K562 (cell line): ENCODE results near the gene WASL. TPM values are rescaled to one million over a fixed set of nuclear protein-coding genes. Genes with fewer than 3 reads are reported as not detected.

Experiments
- ARHGAP35 ChIP-seq: fragments of 450-650 bp; IDR thresholded peaks from 2 replicates; pipeline ENCODE4 v1.6.1; 2018; ENCODE audit not compliant: partially characterized antibody
- ARNT ChIP-seq, 2 experiments: fragments of 450-650 bp; IDR thresholded peaks; 2 replicates each; pipeline ENCODE4 v1.6.1; 2016; ENCODE audit warnings: mild to moderate bottlenecking in 1 of 2
- ASH1L ChIP-seq: fragments of 450-650 bp; IDR thresholded peaks from 2 replicates; pipeline ENCODE4 v1.6.1; 2018; ENCODE audit warnings: borderline replicate concordance, mild to moderate bottlenecking, low read depth; ENCODE audit not compliant: partially characterized antibody
- CREBBP ChIP-seq: IDR thresholded peaks from one replicate; pipeline ENCODE4 v1.6.1; 2012; ENCODE audit warnings: low read depth, mild to moderate bottlenecking, control low read depth, inconsistent platforms, low read length
- DEAF1 ChIP-seq: fragments of 450-650 bp; formaldehyde crosslinking; IDR thresholded peaks from 2 replicates; pipeline ENCODE4 v1.4.0; 2020; ENCODE audit warnings: mild to moderate bottlenecking, moderate library complexity
- DMBX1 ChIP-seq: fragments of 250-450 bp; sonication (Bioruptor Pico); IDR thresholded peaks from 2 replicates; pipeline ENCODE4 v1.8.0; 2022; ENCODE audit warnings: inconsistent platforms, mild to moderate bottlenecking, moderate library complexity, borderline replicate concordance
- ETS1 ChIP-seq: conservative IDR thresholded peaks from 2 replicates; pipeline ENCODE4 v1.6.1; 2011; ENCODE audit warnings: low read depth, mild to moderate bottlenecking, low read length; ENCODE audit not compliant: control insufficient read depth
- ETV5 ChIP-seq: sonication (generic); formaldehyde crosslinking; IDR thresholded peaks from 2 replicates; pipeline ENCODE4 v1.4.0; 2020; ENCODE audit warnings: low read depth, mild to moderate bottlenecking, missing genetic modification reagents
- GTF2E2 ChIP-seq: fragments of 200-800 bp; sonication (Bioruptor generic); IDR thresholded peaks from 2 replicates; pipeline ENCODE4 v1.6.1; 2016; ENCODE audit warnings: missing genetic modification characterization, missing compliant biosample characterization
- HOXB6 ChIP-seq: fragments of 250-450 bp; sonication (Bioruptor Pico); IDR thresholded peaks from 2 replicates; pipeline ENCODE4 v1.5.1; 2022; ENCODE audit warnings: mild to moderate bottlenecking, borderline replicate concordance
- LARP7 ChIP-seq: fragments of 450-650 bp; IDR thresholded peaks from 2 replicates; pipeline ENCODE4 v1.6.1; 2016
- LEF1 ChIP-seq: fragments of 450-650 bp; IDR thresholded peaks from 2 replicates; pipeline ENCODE4 v1.6.1; 2016; ENCODE audit warnings: mild to moderate bottlenecking
- OTX1 ChIP-seq: fragments of 450-650 bp; formaldehyde crosslinking; IDR thresholded peaks from 2 replicates; pipeline ENCODE4 v1.4.0; 2022; ENCODE audit warnings: mild to moderate bottlenecking
- PHF21A ChIP-seq: fragments of 450-650 bp; IDR thresholded peaks from 2 replicates; pipeline ENCODE4 v1.6.1; 2017; ENCODE audit warnings: low read depth, borderline replicate concordance
- POLR2AphosphoS2 ChIP-seq: IDR thresholded peaks from 2 replicates; pipeline ENCODE4 v1.6.1; 2012; ENCODE audit warnings: low read length, improper control_type of control experiment
- PPARD ChIP-seq: fragments of 250-450 bp; sonication (Bioruptor Pico); IDR thresholded peaks from 2 replicates; pipeline ENCODE4 v1.8.0; 2022; ENCODE audit warnings: inconsistent platforms, mild to moderate bottlenecking, moderate library complexity
- PRPF4 ChIP-seq: fragments of 200-400 bp; formaldehyde crosslinking; IDR thresholded peaks from one replicate; pipeline ENCODE4 v1.6.1; 2017; ENCODE audit warnings: low read length, low read depth, mild to moderate bottlenecking; ENCODE audit not compliant: insufficient read depth, poor library complexity, severe bottlenecking
- RCOR1 ChIP-seq, 2 experiments: IDR thresholded peaks; 2 replicates each; pipeline ENCODE4 v1.6.1; 2012; ENCODE audit warnings: low read depth in 2 of 2, low read length in 2 of 2, borderline replicate concordance in 1 of 2, improper control_type of control experiment in 1 of 2
- U2AF2 ChIP-seq: fragments of 200-400 bp; formaldehyde crosslinking; optimal IDR thresholded peaks from 2 replicates; pipeline ENCODE3; 2017; ENCODE audit warnings: low read depth, mild to moderate bottlenecking, low read length
- ZBTB49 ChIP-seq: sonication (generic); formaldehyde crosslinking; IDR thresholded peaks from 2 replicates; pipeline ENCODE4 v1.8.0; 2022; ENCODE audit warnings: missing genetic modification reagents, mild to moderate bottlenecking, borderline replicate concordance
- ZKSCAN3 ChIP-seq: fragments of 250-450 bp; sonication (Bioruptor Pico); IDR thresholded peaks from 2 replicates; pipeline ENCODE4 v1.4.0; 2020
- ZNF175 ChIP-seq: fragments of 200-800 bp; sonication (Bioruptor generic); IDR thresholded peaks from 2 replicates; pipeline ENCODE4 v1.6.1; 2016; ENCODE audit warnings: low read depth, mild to moderate bottlenecking, missing genetic modification characterization, missing compliant biosample characterization
- ZNF41 ChIP-seq: fragments of 250-450 bp; sonication (Bioruptor Pico); conservative IDR thresholded peaks from 2 replicates; pipeline ENCODE4 v1.4.0; 2020; ENCODE audit warnings: mild to moderate bottlenecking
- ZNF77 ChIP-seq: fragments of 250-450 bp; sonication (Bioruptor Pico); IDR thresholded peaks from 2 replicates; pipeline ENCODE4 v1.5.0; 2020
- polyA plus RNA-seq, 8 experiments: library from polyadenylated mRNA; depleted of rRNA in 4 of 8; stranded (reverse) in 5 of 8; unstranded in 3 of 8; fragments of >200 nt; fragmentation: Nextera tagmentation in 2 of 8; fragmentation: Illumina TruSeq in 1 of 8; extraction: Ambion mirVana in 2 of 8; extraction: Trizol in 1 of 8; gene quantifications; 2 replicates each; pipeline versions ENCODE4 v1.2.1 to v1.2.3, GENCODE V29; 2011 to 2014; ENCODE audit warnings: inconsistent platforms in 1 of 8, missing spikeins in 1 of 8
- total RNA-seq, 7 experiments: library from RNA; depleted of rRNA in 6 of 7; stranded (reverse); fragments of >200 nt in 6 of 7; fragmentation: Illumina TruSeq in 2 of 7; extraction: Trizol in 2 of 7; gene quantifications; 2 replicates each; pipeline versions ENCODE4 v1.2.1 to v1.2.3, GENCODE V29; 2011 to 2021; ENCODE audit warnings: low replicate concordance in 1 of 7

Gene WASL
- total and polyA plus RNA-seq, 9 of the 15 experiments (the other 6 are each of a cell fraction or from before 2014, with no cell fraction given): 3.2 to 13.9 (median 8.3) TPM

GRCh38 chr7:123682690-123683089 is 66.1 kb downstream of the WASL start (continued):
- TF ChIP-seq ETS1: no peak
- no peak for TF ChIP-seq ZNF41 (CRISPR knock-in tag)
- TF ChIP-seq ETV5 (CRISPR knock-in tag): no peak
- peak; percentile 82 for TF ChIP-seq DEAF1 (CRISPR knock-in tag)
- TF ChIP-seq OTX1 (CRISPR knock-in tag): no peak
- no peak for TF ChIP-seq U2AF2
- no peak for TF ChIP-seq GTF2E2 (tag)
- TF ChIP-seq ARHGAP35: no peak
- no peak for TF ChIP-seq PPARD
- TF ChIP-seq POLR2AphosphoS2: no peak
- no peak for TF ChIP-seq LEF1
- no peak for TF ChIP-seq PRPF4
- no peak for TF ChIP-seq ZNF77 (CRISPR knock-in tag)
- TF ChIP-seq DMBX1 (CRISPR knock-in tag): no peak
- TF ChIP-seq LARP7: no peak
- no peak for TF ChIP-seq CREBBP
- no peak for TF ChIP-seq ZKSCAN3 (CRISPR knock-in tag)
- TF ChIP-seq ARNT (IDR thresholded peaks at IDR 0.05): no peak
- TF ChIP-seq HOXB6 (CRISPR knock-in tag): no peak
- no peak for TF ChIP-seq RCOR1 (IDR thresholded peaks at IDR 0.05; ENCODE audit: borderline replicate concordance in 1 of 2, low read depth in 2 of 2, low read length in 2 of 2)
- TF ChIP-seq ASH1L: no peak
- TF ChIP-seq ZBTB49: no peak
- TF ChIP-seq ZNF175 (CRISPR knock-in tag): no peak
- no peak for TF ChIP-seq PHF21A
